Mesenchymal stem cell (in vitro differentiated cells and primary cell): ENCODE data around the gene MRPL30. TPM values are rescaled to one million over a fixed set of nuclear protein-coding genes. Genes with fewer than 3 reads are reported as not detected.

Experiments
- small RNA-seq: library from polyadenylated mRNA; stranded (forward); fragments of <200 nt; extraction: miRNeasy Mini kit (QIAGEN cat#:217004); gene quantifications from one replicate; pipeline ENCODE3, GENCODE V24; 2013; ENCODE audit warnings: low read depth

The MRPL30 gene

Small RNA genes within 50 kb of the gene (small RNA-seq; reads per million reads assigned to genes)
- gene AC092587.1: not detected
